CD4-positive, alpha-beta memory T cell (primary cell): ENCODE results near the gene GKN2. TPM values are rescaled to one million over a fixed set of nuclear protein-coding genes. Genes with fewer than 3 reads are reported as not detected.

Experiments
- CTCF ChIA-PET: fragments of 350-600 bp; sonication (Branson Sonifier 250); formaldehyde crosslinking; loops from one replicate; lab custom pipeline; 2021; ENCODE audit warnings: inconsistent platforms; ENCODE audit not compliant: partially characterized antibody; lab: Charles Lee
- POLR2A ChIA-PET: fragments of 350-600 bp; sonication (Branson Sonifier 250); formaldehyde crosslinking; loops from one replicate; lab custom pipeline; 2021; ENCODE audit not compliant: partially characterized antibody; lab: Charles Lee
- DNase-seq, 5 donors: peaks; one replicate each; pipeline versions ENCODE4 v3.0.0 to v3.0.0-alpha.2; 2020 to 2022; ENCODE audit warnings: mixed read lengths in 1 of 5
- H3K27ac ChIP-seq: one replicate; pipeline ENCODE4 v1.7.0; 2013; ENCODE audit warnings: low read depth, low read length
- H3K27me3 ChIP-seq: 2 replicates; pipeline ENCODE4 v1.7.0; 2013; ENCODE audit warnings: mild to moderate bottlenecking, low read length, moderate library complexity; ENCODE audit not compliant: insufficient read depth
- H3K36me3 ChIP-seq: 2 replicates; pipeline ENCODE4 v1.7.0; 2013; ENCODE audit warnings: mild to moderate bottlenecking, low read length, moderate library complexity; ENCODE audit not compliant: insufficient read depth
- H3K4me1 ChIP-seq: 2 replicates; pipeline ENCODE4 v1.7.0; 2013; ENCODE audit warnings: mild to moderate bottlenecking, low read length, moderate library complexity; ENCODE audit not compliant: insufficient read depth
- H3K4me3 ChIP-seq, 2 donors: one replicate each; pipeline ENCODE4 v1.7.0; 2013; ENCODE audit warnings: low read length in 2 of 2, mild to moderate bottlenecking in 1 of 2
- H3K9me3 ChIP-seq, 2 donors: one replicate each; pipeline ENCODE4 v1.7.0; 2013; ENCODE audit warnings: low read length in 2 of 2, control low read depth in 1 of 2; ENCODE audit not compliant: control insufficient read depth in 1 of 2
- H3K27ac Mint-ChIP-seq, 7 donors: one replicate each; pipeline ENCODE4 v1.8.0; 2020 to 2021; ENCODE audit warnings: mixed read lengths in 7 of 7, mild to moderate bottlenecking in 6 of 7, inconsistent platforms in 3 of 7, moderate library complexity in 3 of 7
- H3K27me3 Mint-ChIP-seq, 2 donors: one replicate each; pipeline ENCODE4 v1.8.0; 2020 to 2021; ENCODE audit warnings: mixed read lengths in 2 of 2
- H3K36me3 Mint-ChIP-seq, 2 donors: one replicate each; pipeline ENCODE4 v1.8.0; 2020 to 2021; ENCODE audit warnings: mixed read lengths in 2 of 2, inconsistent platforms in 1 of 2, mild to moderate bottlenecking in 1 of 2
- H3K4me1 Mint-ChIP-seq, 4 donors: one replicate each; pipeline ENCODE4 v1.8.0; 2020 to 2021; ENCODE audit warnings: mixed read lengths in 4 of 4, mild to moderate bottlenecking in 1 of 4
- H3K4me3 Mint-ChIP-seq, 8 donors: one replicate each; pipeline ENCODE4 v1.8.0; 2020 to 2021; ENCODE audit warnings: mixed read lengths in 8 of 8, mild to moderate bottlenecking in 7 of 8, moderate library complexity in 6 of 8, inconsistent platforms in 3 of 8
- H3K9me3 Mint-ChIP-seq, 8 donors: one replicate each; pipeline ENCODE4 v1.8.0; 2020 to 2021; ENCODE audit warnings: mixed read lengths in 8 of 8, mild to moderate bottlenecking in 5 of 8, inconsistent platforms in 3 of 8, moderate library complexity in 1 of 8
- intact Hi-C: fragments of 100-400 bp; cut with micrococcal nuclease; formaldehyde crosslinking; loops from one replicate; pipeline ENCODE4 v1.15.1; 2023
- polyA plus RNA-seq, 2 donors: library from polyadenylated mRNA; unstranded; fragments of 300-500 nt; fragmentation: Illumina TruSeq; gene quantifications; one replicate each; pipeline ENCODE4 v1.2.3, GENCODE V29; 2021
- total RNA-seq, 2 experiments: library from RNA; stranded (reverse); gene quantifications; one replicate each; pipeline ENCODE4 v1.2.3, GENCODE V29; 2021

Gene GKN2
- total and polyA plus RNA-seq, 4 experiments from 2014 or later = not detected

DNA sequence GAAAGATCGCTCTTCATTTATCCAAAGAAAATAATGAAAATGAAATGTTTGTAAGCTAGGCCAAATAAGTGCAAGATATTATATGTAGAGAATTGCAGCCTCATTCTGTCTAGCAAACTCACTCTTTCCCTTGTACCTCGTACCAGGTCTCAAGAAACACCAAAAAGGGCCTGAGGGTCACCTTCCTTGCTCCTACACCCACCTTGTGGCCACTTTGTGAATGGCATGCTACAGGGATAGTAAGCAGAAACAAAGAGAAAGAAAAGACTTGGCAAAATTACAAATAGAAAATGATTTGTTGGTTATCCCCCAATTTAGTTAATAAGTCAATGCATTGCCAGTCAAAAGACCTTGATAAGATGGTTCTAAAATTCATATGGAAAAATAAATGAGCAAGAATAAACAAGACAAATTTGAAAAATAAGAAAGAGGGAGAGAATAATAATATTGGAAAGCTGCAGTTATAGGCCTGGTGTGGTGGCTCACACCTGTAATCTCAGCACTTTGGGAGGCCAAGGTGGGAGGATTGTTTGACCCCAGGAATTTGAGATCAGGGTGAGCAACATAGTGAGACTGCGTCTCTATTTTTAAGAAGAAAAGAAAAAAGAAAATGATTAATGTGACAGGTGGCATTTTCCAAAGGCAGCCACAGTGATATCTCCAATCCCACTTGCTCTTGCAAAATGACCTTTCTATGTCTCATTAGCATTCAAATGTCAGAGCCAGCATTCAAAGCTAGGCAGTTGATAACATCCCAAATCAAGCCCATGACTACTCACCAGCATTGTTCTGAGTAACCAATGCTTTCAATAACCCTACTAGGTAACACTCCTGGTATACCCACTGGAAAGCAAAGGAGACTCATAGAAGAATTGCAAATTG, 42.7 kb downstream of the GKN2 start:
- Histone ChIP-seq H3K9me3 (no peaks in the 10 kb centered on the region), H3K27ac (no peak overlapping the region), H3K4me3 (no peak overlapping the region), H3K27me3 (no peaks in the 10 kb centered on the region), H3K36me3 (no peaks in the 10 kb centered on the region), H3K4me1 (peaks cover 76% of the 10 kb centered on the region)
- peak overlapping the region; percentile 70 to 92 (median 84) for H3K27ac Mint-ChIP-seq
- ChIA-PET CTCF (interaction anchor here (0.8 to 4.9 kb wide), 17 partner anchors 9 to 457 kb away, joined by 3 to 81 read pairs (median 4); no protein-coding TSS in a partner anchor), POLR2A (interaction anchor here (0.7 to 4.2 kb wide), 7 partner anchors 15 to 201 kb away, joined by 3 to 24 read pairs (median 15); no protein-coding TSS in a partner anchor)
- no peaks in the 10 kb centered on the region for H3K27me3 Mint-ChIP-seq
- intact Hi-C loops = loop anchor here (1.0 to 5.0 kb wide), 5 partner anchors 81 to 753 kb away; partner anchors contain the start of gene PNO1
- peak overlapping the region in 5 of 8 donors; percentile 15 to 70 (median 55) for H3K4me3 Mint-ChIP-seq
- H3K36me3 Mint-ChIP-seq = no peaks in the 10 kb centered on the region
- no peaks in the 10 kb centered on the region for H3K9me3 Mint-ChIP-seq
- peak; percentile 43 to 69 (median 54) for DNase-seq
- peaks cover 31 to 38% (median 36%) of the 10 kb centered on the region in 4 donors for H3K4me1 Mint-ChIP-seq

DNA sequence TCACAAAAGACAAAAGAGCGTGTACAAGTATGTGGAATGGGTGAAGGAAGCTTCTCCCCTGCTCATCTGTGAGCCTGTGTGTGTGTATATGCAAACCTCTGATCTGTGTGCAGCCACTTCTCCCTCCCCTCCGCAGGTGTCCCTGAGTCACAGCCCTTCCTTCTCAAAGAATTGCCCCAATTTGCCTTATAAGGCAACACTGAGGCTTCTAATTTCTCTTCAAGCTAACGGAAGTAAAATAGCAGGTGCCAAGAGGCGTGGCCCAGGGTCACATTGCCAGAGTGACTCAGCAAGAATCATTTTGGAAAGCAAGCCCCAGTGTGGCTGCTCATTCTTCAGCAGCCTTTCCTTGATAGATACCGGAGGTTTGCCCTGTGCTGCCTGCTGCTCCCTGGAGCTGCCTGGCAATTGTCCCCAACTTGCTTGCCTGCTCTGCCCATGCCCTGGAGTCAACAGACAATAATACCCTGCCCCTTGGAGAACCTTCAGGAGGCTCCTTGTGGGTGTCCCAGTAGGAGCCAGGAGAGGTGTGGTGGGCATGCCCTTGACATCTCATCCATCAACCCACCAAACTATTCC, 44.2 kb downstream of the GKN2 start:
- H3K9me3 ChIP-seq = no peaks in the 10 kb centered on the region
- Mint-ChIP-seq H3K27ac (peak overlapping the region; percentile 82 to 94 (median 91)), H3K9me3 (peaks cover 0 to 4% (median 0%) of the 10 kb centered on the region in 8 donors), H3K4me3 (peak overlapping the region in 7 of 8 donors; percentile 11 to 74 (median 56)), H3K36me3 (no peaks in the 10 kb centered on the region), H3K4me1 (peaks cover 32 to 38% (median 34%) of the 10 kb centered on the region in 4 donors), H3K27me3 (no peaks in the 10 kb centered on the region)
- peak overlapping the region; percentile 51 for H3K27ac ChIP-seq
- DNase-seq = peak; percentile 86 to 95 (median 89)
- ChIA-PET CTCF (interaction anchor here (0.6 to 4.9 kb wide), 31 partner anchors 9 to 443 kb away, joined by 3 to 81 read pairs (median 6); partner anchors contain the start of genes APLF, ARHGAP25 and FBXO48), POLR2A (interaction anchor here (0.7 to 4.2 kb wide), 42 partner anchors 12 to 445 kb away, joined by 3 to 25 read pairs (median 6); partner anchors contain the start of genes APLF, ARHGAP25 and FBXO48)
- peak overlapping the region in 1 of 2 donors; percentile 41 for H3K4me3 ChIP-seq
- intact Hi-C loops = loop anchor here (1.0 to 5.0 kb wide), 9 partner anchors 17 to 751 kb away; partner anchors contain the start of genes APLF, FBXO48 and PNO1
- peaks cover 69% of the 10 kb centered on the region for H3K4me1 ChIP-seq
- no peaks in the 10 kb centered on the region for H3K36me3 ChIP-seq
- H3K27me3 ChIP-seq = no peaks in the 10 kb centered on the region

DNA sequence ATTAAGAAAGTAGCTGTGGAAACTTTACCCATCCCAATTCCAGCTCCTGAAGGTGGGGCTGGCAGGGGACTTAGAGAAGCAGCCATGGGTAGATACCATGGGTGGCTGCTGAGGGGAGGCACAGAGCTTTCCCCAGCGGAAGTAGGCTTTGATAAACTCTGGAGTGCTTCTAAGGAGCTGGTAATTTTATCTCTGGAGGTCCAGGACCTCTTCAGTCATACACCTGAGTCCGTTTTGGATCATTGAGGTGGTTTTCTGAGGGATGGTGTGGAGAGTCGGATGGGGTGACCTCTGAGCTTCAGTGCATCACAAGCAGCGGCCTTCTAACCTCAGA, 44.8 kb downstream of the GKN2 start:
- Histone ChIP-seq H3K27me3 (no peaks in the 10 kb centered on the region), H3K4me3 (peak overlapping the region in 1 of 2 donors; percentile 1), H3K4me1 (peaks cover 63% of the 10 kb centered on the region), H3K36me3 (no peaks in the 10 kb centered on the region), H3K27ac (peak overlapping the region; percentile 51), H3K9me3 (no peaks in the 10 kb centered on the region)
- Mint-ChIP-seq H3K4me1 (peaks cover 34 to 38% (median 36%) of the 10 kb centered on the region in 4 donors), H3K4me3 (peak overlapping the region in 7 of 8 donors; percentile 37 to 74 (median 64)), H3K9me3 (peaks cover 0 to 4% (median 0%) of the 10 kb centered on the region in 8 donors), H3K27me3 (no peaks in the 10 kb centered on the region), H3K27ac (peak overlapping the region; percentile 82 to 94 (median 91)), H3K36me3 (no peaks in the 10 kb centered on the region)
- intact Hi-C loops = loop anchor here (1.0 to 5.0 kb wide), 9 partner anchors 17 to 751 kb away; partner anchors contain the start of genes APLF, FBXO48 and PNO1
- POLR2A ChIA-PET = interaction anchor here (0.5 to 4.2 kb wide), 43 partner anchors 11 to 444 kb away, joined by 3 to 25 read pairs (median 6); partner anchors contain the start of genes APLF, ARHGAP25 and FBXO48
- no peak for DNase-seq
- CTCF ChIA-PET = interaction anchor here (0.6 to 4.9 kb wide), 33 partner anchors 10 to 582 kb away, joined by 3 to 81 read pairs (median 5); partner anchors contain the start of genes APLF, ARHGAP25 and FBXO48

DNA sequence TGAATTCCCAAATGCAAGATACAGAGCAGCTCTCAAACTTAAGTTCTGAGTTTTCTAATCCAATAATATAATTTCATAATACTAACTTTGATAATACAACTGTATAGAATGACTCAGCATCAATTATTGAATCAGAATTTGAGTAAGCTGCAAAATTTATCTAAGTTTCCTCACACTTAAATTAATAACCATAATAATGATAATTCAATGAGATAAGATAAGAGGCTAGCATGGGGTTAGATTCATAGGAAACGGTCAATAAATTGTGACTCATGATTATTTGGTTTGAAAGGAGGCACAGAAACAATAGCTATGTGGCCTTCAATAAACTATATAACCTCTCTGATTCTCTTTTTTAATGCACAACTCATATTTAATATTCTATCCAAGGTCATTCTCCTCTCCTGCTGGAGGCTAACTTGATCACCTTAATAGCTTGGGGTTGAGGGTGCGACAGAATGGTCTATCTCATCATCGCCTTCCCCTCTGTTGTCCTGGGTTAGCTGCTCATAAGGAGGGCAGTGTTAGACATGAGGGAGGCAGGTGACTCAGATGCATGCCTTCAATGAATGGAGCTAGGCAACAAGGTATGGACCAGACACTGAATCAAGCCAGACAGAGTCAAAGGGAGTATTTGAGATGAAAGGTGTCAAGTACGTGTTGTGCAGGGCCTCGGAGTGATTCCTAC, 45.3 kb downstream of the GKN2 start:
- no peaks in the 10 kb centered on the region for H3K9me3 ChIP-seq
- H3K4me1 ChIP-seq = peaks cover 58% of the 10 kb centered on the region
- Mint-ChIP-seq H3K27me3 (no peaks in the 10 kb centered on the region), H3K27ac (peak overlapping the region; percentile 82 to 94 (median 91)), H3K36me3 (no peaks in the 10 kb centered on the region), H3K4me1 (peaks cover 34 to 38% (median 36%) of the 10 kb centered on the region in 4 donors), H3K9me3 (peaks cover 0 to 5% (median 0%) of the 10 kb centered on the region in 8 donors), H3K4me3 (peak overlapping the region in 7 of 8 donors; percentile 34 to 69 (median 56))
- H3K27me3 ChIP-seq = no peaks in the 10 kb centered on the region
- CTCF ChIA-PET = interaction anchor here (0.6 to 4.9 kb wide), 33 partner anchors 10 to 582 kb away, joined by 3 to 81 read pairs (median 5); partner anchors contain the start of genes APLF, ARHGAP25 and FBXO48
- intact Hi-C loops = loop anchor here (5.0 kb wide), 3 partner anchors 140 to 750 kb away; partner anchors contain the start of gene PNO1
- no peaks in the 10 kb centered on the region for H3K36me3 ChIP-seq
- no peak overlapping the region for H3K4me3 ChIP-seq
- DNase-seq = no peak
- POLR2A ChIA-PET = interaction anchor here (0.5 to 4.2 kb wide), 31 partner anchors 11 to 441 kb away, joined by 3 to 25 read pairs (median 7); partner anchors contain the start of genes APLF, ARHGAP25 and FBXO48
- peak overlapping the region; percentile 51 for H3K27ac ChIP-seq

DNA sequence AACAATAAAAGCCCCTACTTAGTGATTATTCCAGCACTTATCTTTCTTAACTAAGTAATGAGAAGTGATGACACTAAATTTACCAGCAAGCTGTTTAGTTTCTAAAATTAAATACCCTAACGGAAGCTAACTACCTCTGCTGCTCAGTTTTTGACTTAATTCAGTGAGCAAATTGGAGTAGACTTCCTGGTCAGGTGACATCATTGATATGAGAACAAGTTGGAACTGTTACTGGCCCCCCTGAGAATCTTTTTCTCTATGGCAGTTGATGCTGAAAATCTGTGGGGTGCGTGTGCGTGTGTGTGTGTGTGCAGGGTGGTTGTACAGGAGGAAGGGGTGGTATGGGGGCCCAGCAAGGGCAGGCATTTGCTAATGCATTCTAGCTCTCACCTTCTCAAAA, 46.0 kb downstream of the GKN2 start:
- Mint-ChIP-seq H3K27me3 (no peaks in the 10 kb centered on the region), H3K4me3 (peak overlapping the region in 4 of 8 donors; percentile 11 to 60 (median 20)), H3K27ac (peak overlapping the region in 3 of 7 donors; percentile 20 to 89 (median 43)), H3K9me3 (peaks cover 0 to 11% (median 4%) of the 10 kb centered on the region in 8 donors), H3K36me3 (peaks cover 0 to 3% of the 10 kb centered on the region in 2 donors), H3K4me1 (peaks cover 34 to 38% (median 36%) of the 10 kb centered on the region in 4 donors)
- H3K27ac ChIP-seq = no peak overlapping the region
- ChIA-PET POLR2A (interaction anchor here (1.8 to 4.2 kb wide), 7 partner anchors 109 to 439 kb away, joined by 7 to 25 read pairs (median 20); partner anchors contain the start of genes APLF, ARHGAP25 and FBXO48), CTCF (interaction anchor here (1.4 to 4.9 kb wide), 15 partner anchors 16 to 442 kb away, joined by 3 to 81 read pairs (median 7); partner anchors contain the start of genes APLF and FBXO48)
- no peaks in the 10 kb centered on the region for H3K27me3 ChIP-seq
- H3K36me3 ChIP-seq = no peaks in the 10 kb centered on the region
- H3K4me3 ChIP-seq = no peak overlapping the region
- intact Hi-C loops = loop anchor here (5.0 kb wide), 3 partner anchors 139 to 749 kb away; partner anchors contain the start of gene PNO1
- H3K4me1 ChIP-seq = peaks cover 52% of the 10 kb centered on the region
- no peaks in the 10 kb centered on the region for H3K9me3 ChIP-seq
- no peak for DNase-seq

DNA sequence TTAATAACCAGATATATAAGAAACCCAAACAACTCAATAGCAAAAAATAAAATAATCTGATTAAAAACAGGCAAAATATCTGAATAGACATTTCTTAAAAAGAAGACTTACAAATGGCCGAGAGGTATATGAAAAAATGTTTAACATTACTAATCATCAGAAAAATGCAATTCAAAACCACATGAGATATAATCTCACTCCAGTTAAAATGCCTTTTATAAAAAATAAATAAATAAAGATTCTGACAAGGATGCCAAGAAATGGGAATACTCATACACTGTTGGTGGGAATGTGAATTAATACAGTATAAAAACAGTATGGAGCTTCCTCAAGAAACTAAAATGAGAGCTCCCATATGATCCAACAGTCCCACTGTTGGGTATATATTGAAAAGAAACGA, 47.6 kb downstream of the GKN2 start:
- Mint-ChIP-seq H3K4me3 (no peak overlapping the region), H3K27me3 (no peaks in the 10 kb centered on the region), H3K9me3 (peaks cover 0 to 23% (median 12%) of the 10 kb centered on the region in 8 donors), H3K4me1 (peaks cover 28 to 32% (median 30%) of the 10 kb centered on the region in 4 donors), H3K36me3 (peaks cover 0 to 9% of the 10 kb centered on the region in 2 donors), H3K27ac (peak overlapping the region in 1 of 7 donors; percentile 20)
- H3K9me3 ChIP-seq = no peaks in the 10 kb centered on the region
- H3K4me3 ChIP-seq = no peak overlapping the region
- H3K36me3 ChIP-seq = no peaks in the 10 kb centered on the region
- ChIA-PET CTCF (interaction anchor here (1.4 kb wide), 1 partner anchor 196 kb away, joined by 4 read pairs; no protein-coding TSS in a partner anchor), POLR2A (no interaction called here)
- peaks cover 36% of the 10 kb centered on the region for H3K4me1 ChIP-seq
- intact Hi-C loops = loop anchor here (5.0 kb wide), 3 partner anchors 138 to 748 kb away; partner anchors contain the start of gene PNO1
- no peak for DNase-seq
- H3K27me3 ChIP-seq = no peaks in the 10 kb centered on the region
- no peak overlapping the region for H3K27ac ChIP-seq
